Neural cell (in vitro differentiated cells): Measurements from ENCODE around the gene APMAP.

Experiments
- EP300 ChIP-seq: fragments of 450-650 bp; conservative IDR thresholded peaks from 2 replicates; pipeline ENCODE4 v1.6.1; 2014; ENCODE audit warnings: antibody characterized with exemption, mild to moderate bottlenecking, moderate library complexity; ENCODE audit not compliant: poor library complexity, severe bottlenecking
- EZH2 ChIP-seq: fragments of 200-600, 300-800 bp; shearing (Covaris generic), sonication (generic); IDR thresholded peaks from 2 replicates; pipeline ENCODE4 v1.6.1; 2014; ENCODE audit warnings: antibody characterized with exemption, low read length, borderline replicate concordance, mild to moderate bottlenecking; ENCODE audit not compliant: insufficient read depth, poor library complexity, severe bottlenecking
- MXI1 ChIP-seq: fragments of 450-650 bp; conservative IDR thresholded peaks from 2 replicates; pipeline ENCODE4 v1.6.1; 2014; ENCODE audit warnings: antibody characterized with exemption, mild to moderate bottlenecking; ENCODE audit not compliant: poor library complexity, severe bottlenecking
- POLR2AphosphoS5 ChIP-seq: IDR thresholded peaks from 2 replicates; pipeline ENCODE4 v1.6.1; 2012
- RAD21 ChIP-seq: fragments of 450-650 bp; conservative IDR thresholded peaks from 2 replicates; pipeline ENCODE4 v1.6.1; 2014; ENCODE audit warnings: antibody characterized with exemption, mild to moderate bottlenecking, moderate library complexity
- REST ChIP-seq: IDR thresholded peaks from 2 replicates; pipeline ENCODE4 v1.6.1; 2012; ENCODE audit warnings: borderline replicate concordance
- SMC3 ChIP-seq: fragments of 450-650 bp; conservative IDR thresholded peaks from 2 replicates; pipeline ENCODE4 v1.6.1; 2014; ENCODE audit warnings: antibody characterized with exemption, mild to moderate bottlenecking, moderate library complexity; ENCODE audit not compliant: poor library complexity
- TAF1 ChIP-seq: IDR thresholded peaks from 2 replicates; pipeline ENCODE4 v1.6.1; 2012; ENCODE audit warnings: low read depth
- TF ChIP-seq, protein P1 (sequence below): fragments of 450-650 bp; IDR thresholded peaks from 2 replicates; pipeline ENCODE4 v1.5.1; 2014; ENCODE audit warnings: antibody characterized with exemption, mild to moderate bottlenecking, moderate library complexity; ENCODE audit not compliant: poor library complexity, severe bottlenecking

- TF ChIP-seq RAD21, result no peak
- TF ChIP-seq POLR2AphosphoS5, result no peak
- TF ChIP-seq, protein P1, sequence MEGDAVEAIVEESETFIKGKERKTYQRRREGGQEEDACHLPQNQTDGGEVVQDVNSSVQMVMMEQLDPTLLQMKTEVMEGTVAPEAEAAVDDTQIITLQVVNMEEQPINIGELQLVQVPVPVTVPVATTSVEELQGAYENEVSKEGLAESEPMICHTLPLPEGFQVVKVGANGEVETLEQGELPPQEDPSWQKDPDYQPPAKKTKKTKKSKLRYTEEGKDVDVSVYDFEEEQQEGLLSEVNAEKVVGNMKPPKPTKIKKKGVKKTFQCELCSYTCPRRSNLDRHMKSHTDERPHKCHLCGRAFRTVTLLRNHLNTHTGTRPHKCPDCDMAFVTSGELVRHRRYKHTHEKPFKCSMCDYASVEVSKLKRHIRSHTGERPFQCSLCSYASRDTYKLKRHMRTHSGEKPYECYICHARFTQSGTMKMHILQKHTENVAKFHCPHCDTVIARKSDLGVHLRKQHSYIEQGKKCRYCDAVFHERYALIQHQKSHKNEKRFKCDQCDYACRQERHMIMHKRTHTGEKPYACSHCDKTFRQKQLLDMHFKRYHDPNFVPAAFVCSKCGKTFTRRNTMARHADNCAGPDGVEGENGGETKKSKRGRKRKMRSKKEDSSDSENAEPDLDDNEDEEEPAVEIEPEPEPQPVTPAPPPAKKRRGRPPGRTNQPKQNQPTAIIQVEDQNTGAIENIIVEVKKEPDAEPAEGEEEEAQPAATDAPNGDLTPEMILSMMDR, result no peak
- TF ChIP-seq REST, result no peak
- TF ChIP-seq MXI1, result no peak
- TF ChIP-seq EZH2, result no peak
- no peak for TF ChIP-seq EP300
- TF ChIP-seq TAF1, result no peak
- no peak for TF ChIP-seq SMC3
These were observed 14.0 kb upstream of the APMAP start for GRCh38 chr20:25006431-25007167.
